Left cardiac atrium (tissue), 4 donors: Measurements from ENCODE around the gene DISC1. TPM values are rescaled to one million over a fixed set of nuclear protein-coding genes. Genes with fewer than 3 reads are reported as not detected.
"Not testable (repeated sequence)": the region's sequence is repeated elsewhere in the genome, so short reads cannot be mapped to it uniquely, and the experiment has no call there.

Experiments used
- ATAC-seq, 2 donors: fragments of 200-7000 bp; cut with Tn5 transposase; one replicate each; pipeline ENCODE4 v1.9.1; 2020; ENCODE audit warnings: mild to moderate bottlenecking in 2 of 2, moderate library complexity in 2 of 2
- DNase-seq: peaks from one replicate; pipeline ENCODE4 v3.0.0-alpha.2; 2020
- intact Hi-C, 2 donors: fragments of 100-400 bp; cut with DNase I; formaldehyde crosslinking; loops; one replicate each; pipeline versions ENCODE4 v1.14.1 to v1.15.1; 2022 to 2023
- total RNA-seq, 2 donors: library from RNA; stranded (reverse); fragmentation: NEBNext Ultra II Directional; extraction: Animal tissue kit (Norgen Biotek cat#: 25700); gene quantifications; one replicate each; pipeline ENCODE4 v1.2.1, GENCODE V29; 2021
- donor health status: DM: no; HTN: yes; CAD: no.
- donor health status: DM: no; HTN: yes; CAD: no; lungs with severe emphysema.
- donor health status: DM: yes; HTN: yes; CAD: no.
- donor health status: Dilated cardiomyopathy.

DISC1 gene
- total RNA-seq, 2 donors from 2014 or later = 5.0 to 5.4 TPM

- intact Hi-C loops = no loop called here
- ATAC-seq = no peak
Observed at GRCh38 chr1:231883382-231883781, 256.8 kb downstream of the DISC1 start.

GRCh38 chr1:231885209-231885854, 258.7 kb downstream of the DISC1 start:
- intact Hi-C loops = no loop called here
- no peak for DNase-seq
- peak in 1 of 2 donors; percentile 89 for ATAC-seq

More at GRCh38 chr1:231883382-231883781, 256.8 kb downstream of the DISC1 start:
- no peak for DNase-seq

GRCh38 chr1:231887166-231887565, 260.6 kb downstream of the DISC1 start:
- no peak for ATAC-seq
- intact Hi-C loops = no loop called here
- no peak for DNase-seq

- no peak for ATAC-seq
- no peak for DNase-seq
- intact Hi-C loops = no loop called here
Observed at GRCh38 chr1:231887866-231888265, 261.3 kb downstream of the DISC1 start.

- ATAC-seq = no peak
- intact Hi-C loops = no loop called here
- no peak for DNase-seq
Observed at GRCh38 chr1:231890791-231891190, 264.2 kb downstream of the DISC1 start.

- intact Hi-C loops = no loop called here
- ATAC-seq (no peak), DNase-seq (no peak)
Observed at GRCh38 chr1:231893400-231894102, 267.0 kb downstream of the DISC1 start.

GRCh38 chr1:231896806-231897205, 270.2 kb downstream of the DISC1 start:
- intact Hi-C loops = no loop called here
- DNase-seq (no peak), ATAC-seq (no peak)

- no peak for ATAC-seq
- intact Hi-C loops = no loop called here
- no peak for DNase-seq
Observed at GRCh38 chr1:231899046-231899445, 272.5 kb downstream of the DISC1 start.

- DNase-seq (no peak), ATAC-seq (no peak)
Observed at GRCh38 chr1:231899713-231900435, 273.3 kb downstream of the DISC1 start.

GRCh38 chr1:231903586-231904081, 277.0 kb downstream of the DISC1 start:
- intact Hi-C loops = no loop called here
- ATAC-seq (no peak), DNase-seq (no peak)

More at GRCh38 chr1:231899713-231900435, 273.3 kb downstream of the DISC1 start:
- intact Hi-C loops = no loop called here

- intact Hi-C loops, ATAC-seq: not testable (repeated sequence)
Observed at GRCh38 chr1:231907310-231907709, 280.7 kb downstream of the DISC1 start.

GRCh38 chr1:231913493-231913892, 286.9 kb downstream of the DISC1 start:
- ATAC-seq = no peak
- intact Hi-C loops = no loop called here

More at GRCh38 chr1:231907310-231907709, 280.7 kb downstream of the DISC1 start:
- not testable (repeated sequence) for DNase-seq

GRCh38 chr1:231918239-231919015, 291.8 kb downstream of the DISC1 start:
- DNase-seq (no peak), ATAC-seq (no peak)
- intact Hi-C loops = no loop called here

More at GRCh38 chr1:231913493-231913892, 286.9 kb downstream of the DISC1 start:
- no peak for DNase-seq

GRCh38 chr1:231919239-231919885, 292.8 kb downstream of the DISC1 start:
- peak; percentile 65 to 75 for ATAC-seq
- no peak for DNase-seq
- intact Hi-C loops = no loop called here

- DNase-seq = no peak
- intact Hi-C loops = loop anchor here in 1 of 2 donors (5.0 kb wide), 1 partner anchor 53 kb away; no protein-coding TSS in a partner anchor
- peak; percentile 27 to 68 for ATAC-seq
Observed at GRCh38 chr1:231919886-231920285, 293.3 kb downstream of the DISC1 start.

GRCh38 chr1:231921646-231922345, 295.2 kb downstream of the DISC1 start:
- intact Hi-C loops = loop anchor here in 1 of 2 donors (5.0 kb wide), 1 partner anchor 54 kb away; no protein-coding TSS in a partner anchor
- ATAC-seq = no peak
- no peak for DNase-seq

GRCh38 chr1:231923491-231924041, 297.0 kb downstream of the DISC1 start:
- ATAC-seq = no peak
- intact Hi-C loops = loop anchor here in 1 of 2 donors (5.0 kb wide), 1 partner anchor 56 kb away; no protein-coding TSS in a partner anchor

More at GRCh38 chr1:231923491-231924041, 297.0 kb downstream of the DISC1 start:
- DNase-seq = no peak
